Right atrium auricular region (tissue), 2 donors: Measurements from ENCODE around the gene CDC40. TPM values are rescaled to one million over a fixed set of nuclear protein-coding genes. Genes with fewer than 3 reads are reported as not detected.

Experiments
- DNase-seq: peaks from one replicate; pipeline ENCODE4 v3.0.0-alpha.2; 2019; ENCODE audit warnings: low spot score
- H3K27ac ChIP-seq, 2 donors: fragments of 200-600 bp; sonication (generic); 1 replicate in 1 of 2; 2 replicates in 1 of 2; pipeline ENCODE4 v1.5.1; 2016 to 2019
- H3K27me3 ChIP-seq, 2 donors: fragments of 200-600 bp; sonication (generic); one replicate each; pipeline versions ENCODE4 v1.5.1 to v1.6.0; 2017 to 2019
- H3K36me3 ChIP-seq: fragments of 200-600 bp; sonication (generic); one replicate; pipeline ENCODE4 v1.5.1; 2016
- H3K4me1 ChIP-seq, 2 donors: fragments of 200-600 bp; sonication (generic); one replicate each; pipeline versions ENCODE4 v1.5.1 to v1.6.0; 2017 to 2019
- H3K4me3 ChIP-seq, 2 donors: fragments of 200-600 bp; sonication (generic); 1 replicate in 1 of 2; 2 replicates in 1 of 2; pipeline ENCODE4 v1.5.1; 2017 to 2019; ENCODE audit warnings: mild to moderate bottlenecking in 1 of 2, moderate library complexity in 1 of 2
- H3K9me3 ChIP-seq, 2 donors: fragments of 200-600 bp; sonication (generic); one replicate each; pipeline ENCODE4 v1.5.1; 2019
- total RNA-seq, 2 donors: library from RNA; depleted of rRNA; stranded (reverse); fragments of >200 nt; gene quantifications; one replicate each; pipeline ENCODE4 v1.1.0, GENCODE V29; 2016
- TF ChIP-seq, protein P1 (sequence below), 2 donors: fragments of 200-600 bp; sonication (generic); IDR thresholded peaks; one replicate each; pipeline ENCODE4 v1.5.1; 2019; ENCODE audit warnings: antibody characterized with exemption in 2 of 2

Gene CDC40
- total RNA-seq, 2 donors from 2014 or later = 9.9 to 10.1 TPM

DNA sequence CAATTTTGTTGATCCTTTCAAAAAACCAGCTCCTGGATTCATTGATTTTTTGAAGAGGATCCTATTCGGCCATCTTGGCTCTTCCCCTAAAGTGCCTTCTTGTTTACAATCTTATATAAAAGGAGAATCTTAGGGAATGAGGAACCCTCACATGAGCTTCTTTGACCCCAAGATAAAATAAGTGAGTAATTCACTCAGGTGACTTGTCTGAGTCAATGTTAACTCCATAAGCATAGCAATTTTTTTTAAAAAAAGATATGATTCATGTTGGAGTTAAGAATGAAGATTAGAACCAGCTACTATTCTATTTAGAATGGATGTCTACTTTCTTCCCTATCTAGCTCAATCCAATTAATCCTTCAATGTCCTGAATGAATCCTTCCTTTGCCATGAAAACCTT is 21.7 kb upstream of the CDC40 start:
- H3K27ac ChIP-seq = no peak overlapping the region
- no peak for DNase-seq
- H3K4me3 ChIP-seq = no peak overlapping the region
- no peaks in the 10 kb centered on the region for H3K27me3 ChIP-seq
- TF ChIP-seq, protein P1, sequence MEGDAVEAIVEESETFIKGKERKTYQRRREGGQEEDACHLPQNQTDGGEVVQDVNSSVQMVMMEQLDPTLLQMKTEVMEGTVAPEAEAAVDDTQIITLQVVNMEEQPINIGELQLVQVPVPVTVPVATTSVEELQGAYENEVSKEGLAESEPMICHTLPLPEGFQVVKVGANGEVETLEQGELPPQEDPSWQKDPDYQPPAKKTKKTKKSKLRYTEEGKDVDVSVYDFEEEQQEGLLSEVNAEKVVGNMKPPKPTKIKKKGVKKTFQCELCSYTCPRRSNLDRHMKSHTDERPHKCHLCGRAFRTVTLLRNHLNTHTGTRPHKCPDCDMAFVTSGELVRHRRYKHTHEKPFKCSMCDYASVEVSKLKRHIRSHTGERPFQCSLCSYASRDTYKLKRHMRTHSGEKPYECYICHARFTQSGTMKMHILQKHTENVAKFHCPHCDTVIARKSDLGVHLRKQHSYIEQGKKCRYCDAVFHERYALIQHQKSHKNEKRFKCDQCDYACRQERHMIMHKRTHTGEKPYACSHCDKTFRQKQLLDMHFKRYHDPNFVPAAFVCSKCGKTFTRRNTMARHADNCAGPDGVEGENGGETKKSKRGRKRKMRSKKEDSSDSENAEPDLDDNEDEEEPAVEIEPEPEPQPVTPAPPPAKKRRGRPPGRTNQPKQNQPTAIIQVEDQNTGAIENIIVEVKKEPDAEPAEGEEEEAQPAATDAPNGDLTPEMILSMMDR (IDR thresholded peaks at IDR 0.05) = no peak
- no peaks in the 10 kb centered on the region for H3K9me3 ChIP-seq
- H3K4me1 ChIP-seq = no peaks in the 10 kb centered on the region
- no peaks in the 10 kb centered on the region for H3K36me3 ChIP-seq

DNA sequence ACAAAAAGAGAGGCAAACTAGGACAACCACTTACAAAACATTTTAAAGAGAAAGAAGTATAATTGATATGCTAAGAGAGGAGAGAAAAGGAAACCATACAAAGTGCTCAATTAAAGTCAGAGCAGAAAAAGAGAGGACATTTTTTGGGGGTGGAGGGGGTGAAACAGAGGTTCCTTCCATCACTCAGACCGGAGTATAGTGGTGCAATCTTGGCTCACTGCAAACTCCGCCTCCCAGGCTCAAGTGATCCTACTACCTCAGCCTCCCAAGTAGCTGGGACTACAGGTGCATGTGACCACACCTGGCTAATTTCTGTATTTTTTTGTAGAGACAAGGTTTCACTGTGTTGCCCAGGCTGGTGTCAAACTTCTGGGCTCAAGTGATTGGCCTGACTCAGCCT is 10.1 kb upstream of the CDC40 start:
- no peaks in the 10 kb centered on the region for H3K36me3 ChIP-seq
- no peak overlapping the region for H3K27ac ChIP-seq
- no peak overlapping the region for H3K4me3 ChIP-seq
- TF ChIP-seq, protein P1 (IDR thresholded peaks at IDR 0.05) = no peak
- H3K9me3 ChIP-seq = no peaks in the 10 kb centered on the region
- H3K4me1 ChIP-seq = no peaks in the 10 kb centered on the region
- H3K27me3 ChIP-seq = no peaks in the 10 kb centered on the region
- no peak for DNase-seq

DNA sequence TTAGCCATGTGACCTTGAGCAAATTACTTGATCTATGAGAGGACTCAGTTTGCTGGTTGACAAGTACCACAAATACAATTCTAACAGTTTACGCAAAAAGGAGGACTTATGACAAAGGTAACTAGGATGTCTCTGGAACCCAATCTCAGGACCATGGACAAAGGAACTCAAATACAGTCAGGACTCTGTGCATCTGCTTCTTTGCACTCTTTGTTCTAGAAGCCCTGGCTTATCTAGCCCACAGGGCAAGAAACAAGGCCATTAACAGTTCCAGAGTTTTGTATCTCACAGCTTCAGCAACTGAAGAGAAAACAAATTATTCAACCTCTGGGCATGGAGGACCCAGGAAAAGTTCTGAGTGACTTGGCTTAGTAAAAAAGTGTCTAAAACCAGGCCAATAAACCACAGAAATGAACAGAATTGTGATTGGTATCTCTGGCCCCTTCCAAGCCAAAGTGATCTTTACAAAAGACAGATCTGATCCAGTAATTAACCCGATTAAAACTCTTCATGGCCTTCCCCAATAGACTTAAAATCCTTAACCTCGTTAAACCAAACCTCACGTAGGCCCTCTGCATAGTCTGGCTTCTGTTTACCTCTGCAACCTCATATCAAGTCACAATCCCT is 6.6 kb upstream of the CDC40 start:
- no peaks in the 10 kb centered on the region for H3K27me3 ChIP-seq
- no peak overlapping the region for H3K4me3 ChIP-seq
- H3K27ac ChIP-seq = no peak overlapping the region
- TF ChIP-seq, protein P1 (IDR thresholded peaks at IDR 0.05) = no peak
- peaks cover 0 to 4% of the 10 kb centered on the region in 2 donors for H3K4me1 ChIP-seq
- DNase-seq = no peak
- no peaks in the 10 kb centered on the region for H3K36me3 ChIP-seq
- no peaks in the 10 kb centered on the region for H3K9me3 ChIP-seq

DNA sequence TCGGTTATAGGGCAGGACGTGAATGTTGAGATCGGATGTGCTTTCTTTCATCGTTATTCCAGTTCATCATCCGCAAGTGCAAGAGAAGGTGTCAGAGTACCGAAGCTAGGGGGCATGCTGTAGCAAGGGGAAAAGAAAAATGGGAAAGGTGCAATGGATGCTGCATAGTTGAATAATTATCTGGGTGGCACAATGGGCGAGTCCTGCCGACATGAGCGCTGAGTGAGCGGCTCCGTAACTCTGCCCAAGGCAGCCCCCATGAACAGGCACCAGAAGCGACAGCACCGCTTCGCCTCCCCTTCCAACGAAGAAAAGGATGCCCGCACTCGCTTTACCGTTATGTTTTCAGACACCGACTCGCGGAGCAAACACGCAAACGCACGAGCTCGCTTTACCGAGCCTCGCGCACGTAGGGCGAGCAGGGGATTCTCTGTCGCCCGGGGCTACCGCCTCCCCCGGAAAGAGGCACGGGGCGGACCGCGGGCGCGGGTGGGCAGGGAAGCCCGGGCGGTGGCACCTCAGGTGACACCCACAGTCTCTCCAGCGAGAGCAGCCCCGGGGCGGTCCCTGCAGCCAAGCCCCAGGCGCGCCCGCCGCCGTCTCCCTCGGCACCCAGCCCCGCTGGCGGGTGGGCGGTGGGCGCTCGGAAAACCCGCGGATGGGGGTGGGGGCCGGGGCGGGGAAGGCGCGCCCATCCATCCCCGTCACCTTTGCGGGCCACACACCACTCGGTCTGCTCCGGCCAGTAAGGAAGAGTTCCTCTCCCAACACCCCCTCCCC is 1.4 kb upstream of the CDC40 start:
- Histone ChIP-seq H3K9me3 (no peaks in the 10 kb centered on the region), H3K27ac (peak overlapping the region; percentile 76 to 82), H3K36me3 (no peaks in the 10 kb centered on the region), H3K4me1 (peaks cover 0 to 31% of the 10 kb centered on the region in 2 donors), H3K27me3 (no peaks in the 10 kb centered on the region), H3K4me3 (peak overlapping the region; percentile 88 to 93)
- DNase-seq = peak; percentile 66
- TF ChIP-seq, protein P1 (IDR thresholded peaks at IDR 0.05) = peak; percentile 33 to 82

DNA sequence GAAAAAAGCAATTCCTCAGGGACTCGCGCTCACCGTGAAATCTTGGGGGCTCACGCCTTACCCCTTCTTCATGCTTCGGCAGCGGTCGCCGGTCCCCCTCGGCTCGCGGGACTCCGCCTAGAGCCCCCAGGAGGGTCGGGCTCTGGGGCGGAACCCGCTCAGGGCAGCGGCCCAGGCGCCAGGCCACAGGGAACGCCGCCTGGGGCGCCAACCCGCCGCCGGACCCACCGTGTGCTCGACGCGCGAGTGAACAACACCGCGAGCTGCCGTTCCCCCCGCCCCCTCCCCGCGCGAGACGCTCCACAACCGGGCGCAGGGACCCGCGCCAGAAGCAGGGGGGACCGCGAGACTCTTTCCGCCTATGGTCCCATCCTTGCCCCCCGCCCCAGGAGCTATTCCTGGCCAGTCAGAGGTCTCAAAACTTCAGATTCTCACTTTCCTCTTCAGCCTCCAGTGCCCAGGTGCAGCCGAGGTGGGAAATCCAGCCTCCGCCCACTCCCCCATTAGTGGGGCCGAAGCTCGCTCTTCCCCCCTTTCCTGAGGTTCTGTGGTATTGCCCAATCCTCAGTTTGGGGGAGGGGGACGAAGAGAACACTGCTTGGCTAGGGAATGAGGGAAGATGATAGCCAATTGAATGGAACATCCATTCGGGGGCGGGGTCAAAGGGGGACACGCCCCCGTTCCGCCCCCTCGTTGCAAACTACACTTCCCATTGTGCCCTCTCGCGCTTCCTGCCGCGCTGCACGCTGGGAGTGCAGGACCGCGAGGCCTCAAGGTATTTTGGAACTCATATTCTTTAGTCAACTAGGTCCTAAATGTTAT is 610 bp upstream of the CDC40 start, which contains the start of gene WASF1:
WASF1 (minus strand) TSS at position 265 of the 822 bp plus-strand sequence. CDS start 52,069 bp downstream, outside the sequence.
- Histone ChIP-seq H3K4me1 (peaks cover 0 to 31% of the 10 kb centered on the region in 2 donors), H3K9me3 (no peaks in the 10 kb centered on the region), H3K27me3 (no peaks in the 10 kb centered on the region), H3K36me3 (no peaks in the 10 kb centered on the region), H3K27ac (peak within 1 kb of the TSS; percentile 76 to 84), H3K4me3 (peak within 1 kb of the TSS; percentile 88 to 93)
- peak; percentile 96 for DNase-seq
- TF ChIP-seq, protein P1 (IDR thresholded peaks at IDR 0.05) = peak in 1 of 2 donors; percentile 7
